ENCODE data around the gene CNTN4.

DNA sequence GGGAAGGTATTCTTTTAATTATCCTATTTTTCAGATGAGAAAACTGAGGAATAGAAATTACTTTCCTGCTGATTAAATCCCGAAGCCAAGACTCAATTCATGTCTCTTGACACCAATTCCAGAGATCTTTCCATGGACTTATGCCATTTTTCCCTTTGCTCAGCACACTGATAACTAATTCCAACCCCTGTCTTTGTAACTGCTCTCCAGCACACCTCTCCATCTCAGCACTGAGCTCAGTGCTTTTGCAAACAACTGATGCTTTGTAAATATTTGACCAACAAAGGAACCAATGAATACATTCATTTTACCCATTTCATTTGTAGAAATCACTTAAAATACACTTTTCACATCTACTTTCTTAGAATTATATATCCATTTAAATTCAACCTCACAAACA is 762.5 kb downstream of the CNTN4 start:
- TF ChIP-seq, protein P1, sequence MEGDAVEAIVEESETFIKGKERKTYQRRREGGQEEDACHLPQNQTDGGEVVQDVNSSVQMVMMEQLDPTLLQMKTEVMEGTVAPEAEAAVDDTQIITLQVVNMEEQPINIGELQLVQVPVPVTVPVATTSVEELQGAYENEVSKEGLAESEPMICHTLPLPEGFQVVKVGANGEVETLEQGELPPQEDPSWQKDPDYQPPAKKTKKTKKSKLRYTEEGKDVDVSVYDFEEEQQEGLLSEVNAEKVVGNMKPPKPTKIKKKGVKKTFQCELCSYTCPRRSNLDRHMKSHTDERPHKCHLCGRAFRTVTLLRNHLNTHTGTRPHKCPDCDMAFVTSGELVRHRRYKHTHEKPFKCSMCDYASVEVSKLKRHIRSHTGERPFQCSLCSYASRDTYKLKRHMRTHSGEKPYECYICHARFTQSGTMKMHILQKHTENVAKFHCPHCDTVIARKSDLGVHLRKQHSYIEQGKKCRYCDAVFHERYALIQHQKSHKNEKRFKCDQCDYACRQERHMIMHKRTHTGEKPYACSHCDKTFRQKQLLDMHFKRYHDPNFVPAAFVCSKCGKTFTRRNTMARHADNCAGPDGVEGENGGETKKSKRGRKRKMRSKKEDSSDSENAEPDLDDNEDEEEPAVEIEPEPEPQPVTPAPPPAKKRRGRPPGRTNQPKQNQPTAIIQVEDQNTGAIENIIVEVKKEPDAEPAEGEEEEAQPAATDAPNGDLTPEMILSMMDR (IDR thresholded peaks at IDR 0.05; ENCODE audit: borderline replicate concordance, extremely low read depth, low read length, poor library complexity, severe bottlenecking): no peak
- TF ChIP-seq EZH2 (IDR thresholded peaks at IDR 0.05; ENCODE audit: borderline replicate concordance, low read depth, low read length, severe bottlenecking): no peak

Data from DND-41 (cell line).